ENCODE results near the gene MAGI1. TPM values are rescaled to one million over a fixed set of nuclear protein-coding genes. Genes with fewer than 3 reads are reported as not detected.

Gene MAGI1
- total RNA-seq, 3 donors from 2014 or later: 22.1 to 94.4 (median 70.5) TPM

DNA sequence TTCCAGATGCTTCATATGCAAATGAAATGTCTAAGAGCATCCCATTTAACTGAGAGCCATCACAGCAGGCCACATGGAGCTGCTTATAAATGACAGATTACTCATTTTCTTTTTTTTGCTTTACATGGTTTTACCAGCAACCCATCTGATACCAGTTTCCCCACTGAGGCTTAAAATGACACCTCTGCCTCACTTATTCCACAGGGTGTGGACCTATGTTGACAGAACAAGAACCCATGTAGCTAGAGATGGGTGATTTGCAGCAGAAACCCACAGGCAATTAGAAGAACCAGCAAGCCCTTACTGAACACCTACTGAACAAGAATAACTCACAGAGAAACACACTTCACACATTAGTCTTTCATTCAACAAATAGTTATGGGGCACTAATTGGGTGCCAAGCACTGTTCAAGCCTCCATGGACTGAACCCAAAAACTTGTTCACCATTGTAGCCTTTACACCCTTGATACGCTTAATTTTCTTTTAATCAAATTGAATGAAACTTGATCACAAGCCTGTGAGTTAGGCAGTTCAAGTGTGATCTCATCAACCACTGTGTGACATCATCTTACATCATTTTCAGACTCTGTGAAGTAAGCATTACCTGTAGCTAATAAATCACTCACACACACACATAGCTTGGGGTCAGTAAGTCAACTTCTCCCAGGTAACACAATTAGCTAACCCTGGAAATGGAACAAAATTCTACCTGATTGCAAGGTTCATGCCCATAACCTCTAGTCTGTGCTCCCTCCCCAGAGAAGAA lies 45.4 kb downstream of the MAGI1 start:
- no peak overlapping the region for H3K4me3 ChIP-seq
- H3K36me3 ChIP-seq: no peaks in the 10 kb centered on the region
- H3K4me1 ChIP-seq: peaks cover 0 to 4% of the 10 kb centered on the region in 2 donors
- TF ChIP-seq POLR2A (IDR thresholded peaks at IDR 0.05) (no peak), POLR2AphosphoS5 (IDR thresholded peaks at IDR 0.05) (no peak), CTCF (IDR thresholded peaks at IDR 0.05) (no peak)
- H3K27ac ChIP-seq: no peak overlapping the region
- H3K9me3 ChIP-seq: no peaks in the 10 kb centered on the region
- intact Hi-C loops (cut with DNase I; ENCODE audit: low total_unique reads): no loop called here
- no peaks in the 10 kb centered on the region for H3K27me3 ChIP-seq
- DNase-seq (ENCODE audit: low spot score in 2 of 2): no peak

DNA sequence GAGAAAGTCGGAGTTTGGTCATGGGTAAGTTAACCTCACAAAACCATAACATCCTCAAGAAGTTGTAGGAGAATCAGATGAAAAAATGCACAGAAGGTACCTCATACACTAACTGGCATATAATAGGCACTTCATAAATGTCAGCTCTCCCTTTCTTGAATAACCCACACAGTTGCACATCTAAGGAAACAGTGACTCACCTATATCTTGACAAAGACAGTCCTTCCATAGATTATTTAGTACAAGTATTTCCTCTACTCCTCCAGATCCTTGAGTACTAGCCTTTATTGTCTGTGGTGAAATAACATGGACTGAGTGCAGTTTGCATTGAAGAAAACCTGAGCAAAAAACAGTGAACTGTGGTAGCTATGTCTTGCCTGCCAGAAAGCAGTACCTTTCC lies 46.6 kb downstream of the MAGI1 start:
- peaks cover 0 to 4% of the 10 kb centered on the region in 2 donors for H3K4me1 ChIP-seq
- no peak for TF ChIP-seq POLR2A (IDR thresholded peaks at IDR 0.05)
- no peak for TF ChIP-seq CTCF (IDR thresholded peaks at IDR 0.05)
- TF ChIP-seq POLR2AphosphoS5 (IDR thresholded peaks at IDR 0.05): no peak
- H3K4me3 ChIP-seq: no peak overlapping the region
- no peak for DNase-seq (ENCODE audit: low spot score in 2 of 2)
- H3K9me3 ChIP-seq: no peaks in the 10 kb centered on the region
- intact Hi-C loops (cut with DNase I; ENCODE audit: low total_unique reads): no loop called here
- H3K27ac ChIP-seq: no peak overlapping the region
- no peaks in the 10 kb centered on the region for H3K27me3 ChIP-seq
- H3K36me3 ChIP-seq: no peaks in the 10 kb centered on the region

DNA sequence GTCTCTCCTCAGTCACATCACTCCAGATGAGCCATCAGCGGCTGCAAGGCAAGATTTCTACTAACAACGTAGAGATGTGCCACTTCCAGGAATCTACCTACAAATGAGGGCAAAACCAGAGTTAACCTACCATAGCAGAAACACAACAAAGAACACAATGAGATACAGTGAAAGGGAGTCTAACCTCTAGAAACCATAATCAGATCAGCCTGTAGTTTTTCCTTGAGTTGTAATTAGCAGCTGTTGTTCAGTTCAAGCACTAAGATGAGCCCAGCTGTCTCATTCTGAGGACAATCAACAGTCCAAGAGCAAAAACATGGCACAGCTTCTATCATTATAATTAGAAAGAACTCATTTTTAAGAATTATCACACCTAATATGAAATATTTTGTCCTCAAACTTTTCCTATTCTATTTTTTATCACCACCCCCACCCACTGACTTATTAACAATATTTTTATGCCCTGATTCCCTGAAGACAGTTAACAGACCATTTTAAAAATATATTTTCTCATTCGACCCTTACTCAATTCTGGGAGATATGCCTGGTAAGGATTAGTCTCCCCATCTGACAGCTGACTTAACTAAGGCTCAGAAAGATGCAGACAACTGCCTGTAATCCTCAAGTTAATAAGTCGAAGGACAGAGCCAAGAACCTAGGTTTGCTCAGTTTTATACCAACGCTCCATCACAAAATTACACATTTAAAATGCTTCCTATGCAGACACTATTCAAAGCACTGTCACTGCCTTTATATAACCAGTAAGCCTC lies 50.1 kb downstream of the MAGI1 start:
- no peaks in the 10 kb centered on the region for H3K27me3 ChIP-seq
- no peak for DNase-seq (ENCODE audit: low spot score in 2 of 2)
- H3K36me3 ChIP-seq: no peaks in the 10 kb centered on the region
- H3K27ac ChIP-seq: no peak overlapping the region
- no peak overlapping the region for H3K4me3 ChIP-seq
- intact Hi-C loops (cut with DNase I; ENCODE audit: low total_unique reads): no loop called here
- no peak for TF ChIP-seq POLR2A (IDR thresholded peaks at IDR 0.05)
- no peak for TF ChIP-seq CTCF (IDR thresholded peaks at IDR 0.05)
- no peaks in the 10 kb centered on the region for H3K4me1 ChIP-seq
- no peaks in the 10 kb centered on the region for H3K9me3 ChIP-seq

DNA sequence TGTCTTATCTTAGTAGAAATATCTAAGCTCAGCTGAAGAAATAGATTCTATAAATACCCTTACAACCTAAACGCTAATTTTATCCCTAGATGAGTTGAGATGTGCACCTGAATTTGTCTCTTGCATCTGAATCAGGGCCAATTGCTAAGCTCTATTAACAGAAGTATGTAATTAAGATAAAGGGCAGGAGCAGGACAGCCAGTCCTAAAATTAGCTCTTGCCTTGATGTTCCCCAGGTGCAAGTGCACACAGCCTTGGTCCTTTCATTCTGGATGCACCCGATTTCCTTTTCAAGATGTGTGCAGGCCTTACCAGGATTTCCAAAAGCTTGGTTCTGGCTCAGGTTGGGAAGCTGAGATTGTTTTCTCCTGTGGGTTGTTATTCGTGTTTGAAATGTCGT lies 52.4 kb downstream of the MAGI1 start:
- Histone ChIP-seq H3K36me3 (no peaks in the 10 kb centered on the region), H3K27me3 (no peaks in the 10 kb centered on the region), H3K4me1 (no peaks in the 10 kb centered on the region), H3K4me3 (no peak overlapping the region), H3K9me3 (no peaks in the 10 kb centered on the region), H3K27ac (no peak overlapping the region)
- TF ChIP-seq CTCF (IDR thresholded peaks at IDR 0.05) (no peak), POLR2A (IDR thresholded peaks at IDR 0.05) (no peak), POLR2AphosphoS5 (IDR thresholded peaks at IDR 0.05) (no peak)
- DNase-seq (ENCODE audit: low spot score in 2 of 2): no peak
- intact Hi-C loops (cut with DNase I; ENCODE audit: low total_unique reads): no loop called here

DNA sequence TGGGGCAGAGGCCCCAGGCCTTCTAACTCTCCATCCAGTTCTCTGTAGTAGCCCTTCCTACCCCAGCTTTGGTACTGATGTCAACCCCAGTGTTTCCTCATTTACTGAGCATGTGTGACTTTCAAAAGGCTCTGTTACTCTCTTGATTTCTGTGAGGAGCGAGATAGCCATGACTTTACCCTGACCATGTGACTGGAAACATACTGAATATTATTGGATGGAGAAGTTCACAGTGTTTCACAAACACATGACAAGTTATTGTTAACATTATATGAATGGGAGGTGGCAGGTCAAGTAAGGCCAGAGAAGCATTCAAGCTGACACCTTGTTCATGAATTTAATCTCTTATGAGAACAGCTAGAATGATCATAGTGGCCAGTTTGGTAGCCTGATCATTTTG lies 53.7 kb downstream of the MAGI1 start:
- no peak for DNase-seq (ENCODE audit: low spot score in 2 of 2)
- TF ChIP-seq POLR2AphosphoS5 (IDR thresholded peaks at IDR 0.05) (no peak), POLR2A (IDR thresholded peaks at IDR 0.05) (no peak), CTCF (IDR thresholded peaks at IDR 0.05) (no peak)
- H3K4me1 ChIP-seq: no peaks in the 10 kb centered on the region
- H3K4me3 ChIP-seq: no peak overlapping the region
- H3K27ac ChIP-seq: no peak overlapping the region
- H3K9me3 ChIP-seq: no peaks in the 10 kb centered on the region
- H3K36me3 ChIP-seq: no peaks in the 10 kb centered on the region
- no peaks in the 10 kb centered on the region for H3K27me3 ChIP-seq
- intact Hi-C loops (cut with DNase I; ENCODE audit: low total_unique reads): no loop called here

All from breast epithelium (tissue), 4 donors.